ENCODE measurements around the gene RABGEF1.

- no peak for TF ChIP-seq FOXA1 (IDR thresholded peaks at IDR 0.05)
- no peak for TF ChIP-seq FOXM1 (IDR thresholded peaks at IDR 0.05; ENCODE audit: borderline replicate concordance)
Observed at GRCh38 chr7:66826649-66827048, 86.1 kb downstream of the RABGEF1 start.

Measured in HEK293T (cell line).